RPMI7951 (cell line): ENCODE data around the gene GDPD5. TPM values are rescaled to one million over a fixed set of nuclear protein-coding genes. Genes with fewer than 3 reads are reported as not detected.
"Not testable (repeated sequence)": the region's sequence is repeated elsewhere in the genome, so short reads cannot be mapped to it uniquely, and the experiment has no call there.

Experiments used
- DNase-seq: peaks from one replicate; pipeline ENCODE4 v3.0.0-alpha.2; 2012; ENCODE audit warnings: low read depth
- total RNA-seq: library from RNA; depleted of rRNA; stranded (reverse); fragments of >200 nt; shearing (Covaris generic); gene quantifications from 2 replicates; pipeline ENCODE4 v1.2.3, GENCODE V29; 2014

GDPD5 gene
- total RNA-seq, 1 experiment from 2014 or later = 0.84 TPM

GRCh38 chr11:75428989-75429640 is 96.6 kb downstream of the GDPD5 start:
- DNase-seq = no peak

GRCh38 chr11:75428281-75428724 is 97.4 kb downstream of the GDPD5 start:
- peak; percentile 87 for DNase-seq

GRCh38 chr11:75427181-75427580 is 98.6 kb downstream of the GDPD5 start:
- no peak for DNase-seq

DNA sequence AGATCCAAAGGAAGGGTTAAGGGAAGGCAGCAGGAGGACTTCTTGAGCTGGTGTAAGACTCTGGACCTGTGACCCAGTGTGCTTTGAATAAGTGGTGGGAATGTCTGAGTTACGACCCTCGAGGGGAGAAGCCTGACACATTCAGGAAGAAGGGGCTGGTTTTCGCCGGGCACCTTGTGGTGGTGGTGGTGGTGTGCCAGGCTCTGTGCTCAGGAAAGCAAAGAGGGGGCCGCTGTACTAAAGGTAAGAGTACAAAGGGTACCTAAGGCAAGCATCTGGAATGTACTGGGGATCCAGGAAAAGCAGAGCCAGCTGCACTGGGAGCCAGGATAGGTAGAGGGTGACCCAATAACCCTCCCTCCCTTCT is 99.0 kb downstream of the GDPD5 start:
- no peak for DNase-seq

DNA sequence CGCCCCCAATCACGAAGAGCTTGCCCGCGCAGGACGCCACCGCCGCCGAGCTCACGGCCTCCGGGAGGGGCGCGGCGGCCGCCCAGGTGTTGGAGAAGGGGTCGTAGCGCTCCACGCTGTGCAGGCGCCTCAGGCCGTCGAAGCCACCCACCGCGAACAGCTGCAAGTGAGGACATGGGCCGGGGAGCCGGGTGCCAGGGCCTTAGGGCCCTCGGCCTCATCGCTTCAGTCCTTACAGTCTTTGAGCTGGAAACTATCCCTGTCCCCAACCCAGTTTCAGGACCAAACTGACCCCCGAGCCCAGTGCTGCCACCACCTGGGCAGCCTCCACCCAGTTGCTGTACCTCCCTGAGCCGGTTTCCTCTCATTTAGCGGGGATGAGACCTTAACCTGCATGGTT is 100.3 kb downstream of the GDPD5 start:
- DNase-seq = no peak

DNA sequence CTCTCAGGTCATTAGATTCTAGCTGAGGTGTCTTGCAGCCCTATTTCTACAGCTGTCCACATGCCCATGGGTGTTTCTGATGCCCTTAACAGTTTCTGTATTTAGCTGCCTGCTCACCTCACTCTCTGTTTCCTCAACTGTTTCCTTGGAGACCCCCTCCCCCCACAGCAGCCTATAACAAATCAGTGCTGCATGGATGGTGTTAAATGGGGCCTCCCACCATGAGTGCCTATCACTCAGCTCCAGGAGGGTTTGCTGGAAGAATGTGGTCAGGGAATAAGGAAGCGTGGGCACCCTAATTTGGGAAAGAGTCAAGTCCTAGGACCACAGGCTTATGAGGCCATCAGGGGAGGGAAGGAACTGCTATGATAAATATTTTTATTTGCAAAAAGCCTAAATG is 101.3 kb downstream of the GDPD5 start:
- DNase-seq = no peak

GRCh38 chr11:75423721-75424120 is 102.0 kb downstream of the GDPD5 start:
- no peak for DNase-seq

DNA sequence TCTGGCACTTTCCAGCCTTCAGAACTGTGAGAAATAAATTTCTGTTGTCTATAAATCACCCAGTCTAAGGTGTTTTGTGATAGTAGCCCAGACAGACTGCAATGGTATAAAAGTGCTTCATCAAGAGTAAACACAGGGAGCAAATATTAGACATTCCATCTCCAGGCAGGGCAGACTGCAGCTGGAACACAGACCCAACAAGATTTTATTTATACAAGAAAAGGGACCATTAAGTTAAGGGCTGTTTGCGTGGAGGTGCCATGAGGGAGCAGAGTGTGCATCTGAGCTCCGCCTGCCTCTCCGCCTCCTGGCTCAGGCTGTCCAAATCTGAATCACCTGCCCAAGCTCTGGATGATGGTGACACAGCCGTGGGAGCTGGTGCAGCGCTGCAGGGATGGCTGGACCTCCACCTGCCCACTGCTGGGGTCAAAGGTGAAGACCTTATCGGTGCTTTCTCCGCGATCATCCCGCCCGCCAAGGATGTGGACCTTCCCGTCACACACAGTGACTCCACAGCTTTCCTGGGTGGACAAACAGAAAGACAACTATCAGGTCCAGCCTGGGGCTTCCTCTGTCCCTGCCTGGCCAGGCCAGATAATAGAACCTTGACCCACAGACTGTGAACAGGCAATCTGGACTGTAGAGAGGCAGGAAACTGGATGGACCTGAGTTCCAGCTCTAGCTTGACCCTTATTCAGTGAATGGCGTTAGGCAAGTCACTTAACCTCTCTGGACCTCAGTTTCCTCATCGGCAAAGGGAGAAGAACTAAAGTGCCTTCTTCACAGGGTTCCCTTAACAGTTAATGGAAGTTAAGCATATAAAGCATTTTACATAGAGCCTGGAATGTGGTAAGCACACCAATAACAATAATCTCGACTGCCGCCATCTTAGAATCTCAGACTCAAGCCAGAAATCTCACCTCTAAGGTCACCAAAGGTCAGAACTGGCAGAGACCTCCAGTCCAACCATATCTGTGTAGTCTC is 103.2 kb downstream of the GDPD5 start:
- no peak for DNase-seq

- no peak for DNase-seq
Measured at GRCh38 chr11:75421902-75422247, 103.9 kb downstream of the GDPD5 start.

DNA sequence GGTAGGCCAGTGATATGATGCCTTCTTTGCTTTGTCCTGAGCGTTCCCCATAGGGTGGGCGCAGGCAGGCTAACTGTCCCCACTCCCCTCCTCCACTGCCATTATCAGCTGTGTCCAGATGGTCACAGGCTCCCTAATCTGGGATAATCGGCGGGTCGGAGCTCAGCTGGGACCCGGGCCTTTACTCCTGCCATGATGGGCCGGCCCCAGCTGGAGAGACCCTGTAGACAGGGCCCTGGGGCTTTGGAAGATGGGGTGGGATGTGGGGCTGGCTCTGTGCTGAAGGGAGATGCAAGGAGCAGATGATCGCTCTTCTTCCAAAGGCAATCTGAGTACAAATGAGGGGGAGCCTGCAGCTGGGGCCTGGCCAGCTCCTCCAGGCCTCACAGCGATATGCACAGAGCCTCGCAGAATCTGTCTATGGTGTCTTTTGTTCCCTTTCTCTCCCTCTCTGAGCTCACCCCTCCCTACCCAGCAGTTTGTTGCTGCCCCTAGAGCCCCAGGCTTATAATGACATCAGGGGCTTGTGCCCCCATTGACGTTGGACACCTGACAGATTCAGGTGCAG is 104.6 kb downstream of the GDPD5 start:
- DNase-seq = no peak

GRCh38 chr11:75420224-75421034 is 105.3 kb downstream of the GDPD5 start:
- no peak for DNase-seq

- no peak for DNase-seq
Measured at GRCh38 chr11:75413864-75414263, 111.9 kb downstream of the GDPD5 start.

DNA sequence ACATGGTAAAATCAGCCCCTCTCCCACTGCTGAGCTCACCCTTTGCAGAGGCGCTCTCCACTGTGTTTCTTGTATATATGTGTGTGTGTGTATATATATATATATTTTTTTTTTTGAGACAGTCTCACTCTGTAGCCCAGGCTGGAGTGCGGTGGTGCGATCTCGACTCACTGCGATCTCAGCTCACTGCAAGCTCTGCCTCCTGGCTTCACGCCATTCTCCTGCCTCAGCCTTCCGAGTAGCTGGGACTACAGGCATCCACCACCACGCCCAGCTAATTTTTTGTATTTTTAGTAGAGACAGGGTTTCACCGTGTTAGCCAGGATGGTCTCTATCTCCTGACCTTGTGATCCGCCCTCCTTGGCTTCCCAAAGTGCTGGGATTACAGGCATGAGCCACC is 112.6 kb downstream of the GDPD5 start:
- not testable (repeated sequence) for DNase-seq

DNA sequence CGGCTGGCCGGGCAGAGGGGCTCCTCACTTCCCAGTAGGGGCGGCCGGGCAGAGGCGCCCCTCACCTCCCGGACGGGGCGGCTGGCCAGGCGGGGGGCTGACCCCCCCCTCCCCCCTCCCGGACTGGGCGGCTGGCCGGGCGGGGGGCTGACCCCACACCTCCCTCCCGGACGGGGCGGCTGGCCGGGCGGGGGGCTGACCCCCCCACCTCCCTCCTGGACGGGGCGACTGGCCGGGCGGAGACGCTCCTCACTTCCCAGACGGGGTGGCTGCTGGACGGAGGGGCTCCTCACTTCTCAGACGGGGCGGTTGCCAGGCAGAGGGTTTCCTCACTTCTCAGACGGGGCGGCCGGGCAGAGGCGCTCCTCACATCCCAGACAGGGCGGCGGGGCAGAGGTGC is 115.8 kb downstream of the GDPD5 start:
- DNase-seq = not testable (repeated sequence)

DNA sequence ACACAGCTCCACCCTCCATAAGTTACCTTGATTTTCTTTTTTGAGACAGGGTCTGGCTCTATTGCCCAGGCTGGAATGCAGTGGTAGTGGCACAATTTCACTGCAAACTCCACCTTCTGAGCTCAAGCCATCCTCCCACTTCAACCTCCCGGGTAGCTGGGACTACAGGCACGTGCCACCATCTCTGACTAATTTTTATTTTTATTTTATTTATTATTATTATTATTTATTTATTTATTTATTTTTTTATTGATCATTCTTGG is 116.9 kb downstream of the GDPD5 start:
- no peak for DNase-seq

DNA sequence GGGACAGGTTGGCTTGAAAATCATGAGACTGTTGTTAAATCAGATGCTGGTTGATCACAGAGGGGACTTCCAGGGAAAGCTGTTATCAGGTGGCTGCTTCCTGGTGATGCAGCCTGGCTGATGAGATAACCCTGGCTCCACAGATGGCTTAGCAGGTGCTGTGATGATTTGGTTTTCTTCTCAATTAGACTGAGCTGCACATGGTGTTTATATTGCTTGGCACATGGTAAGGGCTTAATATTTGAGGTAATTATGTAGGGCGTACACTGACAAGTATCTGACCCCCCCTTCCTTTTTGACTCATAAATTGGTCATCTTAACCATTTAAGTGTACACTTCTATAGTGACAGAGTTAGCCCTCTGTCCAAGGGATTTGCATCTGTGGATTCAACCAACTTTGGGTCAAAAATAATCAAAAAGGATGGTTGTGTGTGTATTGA is 119.4 kb downstream of the GDPD5 start:
- DNase-seq = peak; percentile 34

- no peak for DNase-seq
Measured at GRCh38 chr11:75403983-75404658, 121.6 kb downstream of the GDPD5 start.

DNA sequence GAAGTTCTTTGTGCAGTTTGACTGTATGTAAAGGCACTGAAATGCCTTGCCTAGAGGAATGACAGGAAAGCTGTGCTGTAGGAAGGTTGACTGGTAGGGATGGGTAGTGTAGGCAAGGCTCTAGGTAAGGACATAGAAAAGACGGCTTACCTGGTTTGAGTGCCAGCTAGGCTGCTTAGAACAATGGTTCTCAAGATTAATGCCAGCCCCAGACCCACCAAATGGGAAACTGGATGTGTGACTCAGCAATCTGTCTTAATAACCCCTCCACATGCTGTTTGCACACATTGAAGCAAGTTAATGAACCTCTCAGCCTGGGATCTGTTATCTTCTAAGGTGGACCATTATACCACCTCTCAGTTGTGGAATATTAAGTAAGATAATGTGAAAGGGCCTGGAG is 122.7 kb downstream of the GDPD5 start:
- no peak for DNase-seq

DNA sequence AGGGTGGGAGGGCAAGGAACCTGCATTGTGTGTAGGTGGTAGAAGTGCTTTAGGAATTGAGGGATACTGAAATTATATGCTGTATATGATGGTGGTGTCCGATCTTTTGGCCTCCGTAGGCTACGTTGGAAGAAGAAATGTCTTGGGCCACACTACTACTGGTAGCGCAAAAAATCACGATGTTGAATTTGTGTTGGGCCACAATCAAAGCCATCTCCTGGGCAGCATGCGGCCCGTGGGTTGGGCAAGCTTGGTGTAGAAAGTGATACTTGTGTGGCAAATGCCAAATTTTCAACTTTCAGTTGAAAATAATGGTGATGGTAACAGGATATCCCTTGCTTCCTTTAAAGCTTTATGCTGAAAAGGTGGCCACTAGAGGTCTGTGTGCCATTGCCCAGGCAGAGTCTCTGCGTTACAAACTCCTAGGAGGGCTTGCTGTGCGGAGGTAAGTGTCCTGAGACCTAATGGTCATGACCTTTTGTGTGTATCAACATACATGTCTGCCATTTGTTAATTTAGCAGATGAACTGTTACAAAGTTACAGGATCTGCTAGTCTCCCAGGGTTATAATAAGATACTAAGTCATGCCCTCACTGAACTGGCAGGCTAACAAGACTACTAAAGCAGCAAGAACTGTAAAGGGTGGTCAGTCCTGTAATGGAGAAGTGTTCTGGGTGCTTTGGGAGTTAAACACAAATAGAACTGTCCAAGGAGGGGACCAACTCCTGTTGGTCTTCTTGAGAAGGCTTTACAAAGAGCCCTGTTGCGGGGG is 123.6 kb downstream of the GDPD5 start:
- no peak for DNase-seq

DNA sequence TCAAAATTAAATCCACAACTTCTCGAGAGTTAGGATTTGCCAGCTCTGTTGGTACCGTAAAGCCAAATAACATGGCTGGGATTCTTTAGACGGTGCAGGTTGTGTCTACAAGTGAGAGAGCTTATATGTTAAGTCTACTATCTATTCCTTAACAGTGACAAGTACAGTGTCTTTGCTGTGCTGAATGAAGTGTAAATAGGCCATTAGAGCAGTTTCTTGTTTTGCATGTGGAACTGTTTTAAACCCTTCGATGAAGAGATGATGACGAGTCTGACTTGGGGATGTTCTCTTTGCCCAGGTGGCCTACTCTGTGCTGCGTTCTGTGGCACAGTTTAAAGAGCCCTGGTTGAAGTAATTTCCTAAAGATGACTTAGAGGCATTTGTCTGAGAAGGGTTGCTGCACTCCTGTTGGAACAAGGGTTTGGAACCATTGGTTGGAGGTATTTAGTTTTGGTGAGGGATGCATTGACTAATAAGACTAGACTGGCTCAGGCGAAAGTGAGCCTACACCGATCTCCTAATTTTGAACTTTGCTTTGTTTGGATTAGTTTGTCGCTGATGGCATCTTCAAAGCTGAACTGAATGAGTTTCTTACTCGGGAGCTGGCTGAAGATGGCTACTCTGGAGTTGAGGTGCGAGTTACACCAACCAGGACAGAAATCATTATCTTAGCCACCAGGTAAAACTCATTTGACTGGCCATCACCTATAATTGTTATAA is 125.4 kb downstream of the GDPD5 start:
- peak; percentile 22 for DNase-seq
